ENCODE measurements around the gene CRBN. TPM values are rescaled to one million over a fixed set of nuclear protein-coding genes. Genes with fewer than 3 reads are reported as not detected.

The CRBN gene
- total RNA-seq, 4 donors from 2014 or later = 40.2 to 207 (median 74.5) TPM

GRCh38 chr3:3189102-3189727, 9.7 kb upstream of the CRBN start:
- no peak for DNase-seq
- TF ChIP-seq POLR2A (IDR thresholded peaks at IDR 0.05) (no peak), CTCF (IDR thresholded peaks at IDR 0.05) (no peak)
- no peaks in the 10 kb centered on the region for H3K36me3 ChIP-seq
- no peaks in the 10 kb centered on the region for H3K4me1 ChIP-seq
- no peak overlapping the region for H3K4me3 ChIP-seq
- no peaks in the 10 kb centered on the region for H3K27me3 ChIP-seq
- intact Hi-C loops (cut with DNase I; ENCODE audit: low total_unique reads) = no loop called here
- H3K27ac ChIP-seq = no peak overlapping the region
- peaks cover 0 to 11% of the 10 kb centered on the region in 2 donors for H3K9me3 ChIP-seq

GRCh38 chr3:3184876-3185275, 5.4 kb upstream of the CRBN start:
- H3K27me3 ChIP-seq = no peaks in the 10 kb centered on the region
- no peak for DNase-seq
- no peak overlapping the region for H3K4me3 ChIP-seq
- H3K4me1 ChIP-seq = no peaks in the 10 kb centered on the region
- H3K27ac ChIP-seq = no peak overlapping the region
- peaks cover 0 to 11% of the 10 kb centered on the region in 2 donors for H3K9me3 ChIP-seq
- intact Hi-C loops (cut with DNase I; ENCODE audit: low total_unique reads) = no loop called here
- H3K36me3 ChIP-seq = no peaks in the 10 kb centered on the region
- TF ChIP-seq CTCF (IDR thresholded peaks at IDR 0.05) = no peak
- TF ChIP-seq POLR2A (IDR thresholded peaks at IDR 0.05) = no peak

- TF ChIP-seq POLR2A (IDR thresholded peaks at IDR 0.05) = no peak
- no peak for TF ChIP-seq CTCF (IDR thresholded peaks at IDR 0.05)
- intact Hi-C loops (cut with DNase I; ENCODE audit: low total_unique reads) = no loop called here
- Histone ChIP-seq H3K36me3 (no peaks in the 10 kb centered on the region), H3K4me1 (peaks cover 5 to 7% of the 10 kb centered on the region in 2 donors), H3K27me3 (no peaks in the 10 kb centered on the region), H3K27ac (no peak overlapping the region), H3K4me3 (no peak overlapping the region), H3K9me3 (no peaks in the 10 kb centered on the region)
- DNase-seq = no peak
These were observed 965 bp upstream of the CRBN start for GRCh38 chr3:3180456-3180855.

GRCh38 chr3:3178498-3179328, 778 bp downstream of the CRBN start:
- no peaks in the 10 kb centered on the region for H3K9me3 ChIP-seq
- peak overlapping the region; percentile 55 to 92 for H3K4me3 ChIP-seq
- no peak for DNase-seq
- no peak for TF ChIP-seq POLR2A (IDR thresholded peaks at IDR 0.05)
- TF ChIP-seq CTCF (IDR thresholded peaks at IDR 0.05) = no peak
- H3K27me3 ChIP-seq = no peaks in the 10 kb centered on the region
- intact Hi-C loops (cut with DNase I; ENCODE audit: low total_unique reads) = no loop called here
- peaks cover 5 to 7% of the 10 kb centered on the region in 2 donors for H3K4me1 ChIP-seq
- peak overlapping the region; percentile 57 to 79 for H3K27ac ChIP-seq
- no peaks in the 10 kb centered on the region for H3K36me3 ChIP-seq

- Histone ChIP-seq H3K4me1 (peaks cover 5 to 7% of the 10 kb centered on the region in 2 donors), H3K36me3 (no peaks in the 10 kb centered on the region), H3K9me3 (no peaks in the 10 kb centered on the region), H3K4me3 (peak overlapping the region; percentile 55 to 92), H3K27ac (no peak overlapping the region), H3K27me3 (no peaks in the 10 kb centered on the region)
- intact Hi-C loops (cut with DNase I; ENCODE audit: low total_unique reads) = no loop called here
- TF ChIP-seq POLR2A (IDR thresholded peaks at IDR 0.05) = no peak
- TF ChIP-seq CTCF (IDR thresholded peaks at IDR 0.05) = no peak
- no peak for DNase-seq
These were observed 1.5 kb downstream of the CRBN start for GRCh38 chr3:3177861-3178497.

Data from uterus (tissue), 4 donors.